Lower leg skin (tissue), 3 donors: ENCODE measurements around the gene STOML1.

ENCODE experiments used
- POLR2A ChIP-seq, 2 donors: fragments of 450-650 bp; IDR thresholded peaks; one replicate each; pipeline ENCODE4 v1.6.1; 2016 to 2017; ENCODE audit warnings: antibody characterized with exemption in 2 of 2, mild to moderate bottlenecking in 1 of 2, moderate library complexity in 1 of 2
- TF ChIP-seq, protein P1 (sequence below), 3 donors: fragments of 450-650 bp; IDR thresholded peaks; one replicate each; pipeline ENCODE4 v1.5.1; 2016; ENCODE audit warnings: antibody characterized with exemption in 3 of 3, mild to moderate bottlenecking in 3 of 3, moderate library complexity in 2 of 3

DNA sequence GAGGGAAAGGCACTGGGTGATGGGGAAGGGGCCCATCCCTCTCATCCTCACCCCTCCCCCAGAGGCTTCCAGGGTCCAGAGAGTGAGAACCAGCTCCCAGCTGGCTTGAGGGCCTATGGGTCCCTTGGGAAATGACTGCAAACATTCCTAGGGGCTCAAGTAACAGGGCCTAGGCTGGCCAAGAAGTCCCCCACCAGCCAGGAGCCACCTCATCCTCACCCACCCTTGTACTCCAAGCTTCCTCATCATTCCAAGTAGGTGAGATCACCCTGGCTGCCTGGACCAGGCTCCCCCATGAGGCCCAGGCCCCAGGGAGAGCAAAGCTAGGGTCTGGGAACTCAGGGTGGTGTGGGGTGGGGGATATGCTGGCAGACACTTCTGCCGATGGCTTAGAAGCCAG lies 51.1 kb downstream of the STOML1 start:
- TF ChIP-seq, protein P1, sequence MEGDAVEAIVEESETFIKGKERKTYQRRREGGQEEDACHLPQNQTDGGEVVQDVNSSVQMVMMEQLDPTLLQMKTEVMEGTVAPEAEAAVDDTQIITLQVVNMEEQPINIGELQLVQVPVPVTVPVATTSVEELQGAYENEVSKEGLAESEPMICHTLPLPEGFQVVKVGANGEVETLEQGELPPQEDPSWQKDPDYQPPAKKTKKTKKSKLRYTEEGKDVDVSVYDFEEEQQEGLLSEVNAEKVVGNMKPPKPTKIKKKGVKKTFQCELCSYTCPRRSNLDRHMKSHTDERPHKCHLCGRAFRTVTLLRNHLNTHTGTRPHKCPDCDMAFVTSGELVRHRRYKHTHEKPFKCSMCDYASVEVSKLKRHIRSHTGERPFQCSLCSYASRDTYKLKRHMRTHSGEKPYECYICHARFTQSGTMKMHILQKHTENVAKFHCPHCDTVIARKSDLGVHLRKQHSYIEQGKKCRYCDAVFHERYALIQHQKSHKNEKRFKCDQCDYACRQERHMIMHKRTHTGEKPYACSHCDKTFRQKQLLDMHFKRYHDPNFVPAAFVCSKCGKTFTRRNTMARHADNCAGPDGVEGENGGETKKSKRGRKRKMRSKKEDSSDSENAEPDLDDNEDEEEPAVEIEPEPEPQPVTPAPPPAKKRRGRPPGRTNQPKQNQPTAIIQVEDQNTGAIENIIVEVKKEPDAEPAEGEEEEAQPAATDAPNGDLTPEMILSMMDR (IDR thresholded peaks at IDR 0.05), result no peak
- TF ChIP-seq POLR2A (IDR thresholded peaks at IDR 0.05), result no peak
